HG03139 (cell line): ENCODE results near the gene RPUSD3.

ENCODE experiments used
- ATAC-seq: cut with Tn5 transposase; IDR thresholded peaks from one replicate; pipeline ENCODE4 v1.9.1; 2021; ENCODE audit not compliant: unreplicated experiment

Gene RPUSD3

DNA sequence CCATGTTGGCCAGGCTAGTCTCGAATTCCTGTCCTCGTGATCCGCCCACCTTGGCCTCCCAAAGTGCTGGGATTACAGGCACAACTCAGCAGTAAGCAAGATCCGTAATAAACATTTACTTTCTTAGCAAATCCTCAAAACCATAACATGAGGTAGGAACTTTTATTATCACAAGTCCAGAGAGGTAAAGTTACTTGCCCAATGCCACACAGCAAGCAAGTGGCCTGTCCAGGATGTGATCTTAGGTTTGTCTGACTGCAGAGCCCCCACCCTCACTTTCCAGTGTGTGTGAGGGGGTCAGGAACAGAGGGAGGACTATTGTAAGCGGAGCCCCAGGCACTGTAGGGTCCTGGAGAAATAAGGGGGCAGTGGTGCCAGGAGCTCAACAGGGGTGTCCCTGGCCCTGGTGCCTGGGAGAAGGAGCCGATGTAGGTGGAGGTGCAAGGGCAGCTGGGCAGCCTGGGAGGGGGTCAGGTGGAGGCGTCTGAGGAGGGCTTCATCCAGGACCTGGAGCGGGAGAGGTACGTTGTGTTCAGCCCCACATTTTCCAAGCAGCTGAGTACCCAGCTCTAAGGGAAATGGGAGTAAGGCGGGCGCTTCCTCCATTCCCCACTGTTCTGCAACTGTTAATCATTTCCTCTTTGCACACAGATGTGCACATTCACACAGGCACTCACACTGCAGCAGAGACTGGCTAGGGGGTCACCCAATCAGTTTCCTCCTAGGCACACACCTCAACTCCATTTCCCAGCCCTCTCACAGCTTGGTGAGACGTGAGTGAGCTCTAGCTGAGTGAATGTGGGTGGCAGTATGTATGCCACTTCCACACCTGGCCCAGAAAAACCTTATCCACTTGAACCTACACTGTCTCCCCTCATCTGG is 5.9 kb downstream of the RPUSD3 start:
- no peak for ATAC-seq

DNA sequence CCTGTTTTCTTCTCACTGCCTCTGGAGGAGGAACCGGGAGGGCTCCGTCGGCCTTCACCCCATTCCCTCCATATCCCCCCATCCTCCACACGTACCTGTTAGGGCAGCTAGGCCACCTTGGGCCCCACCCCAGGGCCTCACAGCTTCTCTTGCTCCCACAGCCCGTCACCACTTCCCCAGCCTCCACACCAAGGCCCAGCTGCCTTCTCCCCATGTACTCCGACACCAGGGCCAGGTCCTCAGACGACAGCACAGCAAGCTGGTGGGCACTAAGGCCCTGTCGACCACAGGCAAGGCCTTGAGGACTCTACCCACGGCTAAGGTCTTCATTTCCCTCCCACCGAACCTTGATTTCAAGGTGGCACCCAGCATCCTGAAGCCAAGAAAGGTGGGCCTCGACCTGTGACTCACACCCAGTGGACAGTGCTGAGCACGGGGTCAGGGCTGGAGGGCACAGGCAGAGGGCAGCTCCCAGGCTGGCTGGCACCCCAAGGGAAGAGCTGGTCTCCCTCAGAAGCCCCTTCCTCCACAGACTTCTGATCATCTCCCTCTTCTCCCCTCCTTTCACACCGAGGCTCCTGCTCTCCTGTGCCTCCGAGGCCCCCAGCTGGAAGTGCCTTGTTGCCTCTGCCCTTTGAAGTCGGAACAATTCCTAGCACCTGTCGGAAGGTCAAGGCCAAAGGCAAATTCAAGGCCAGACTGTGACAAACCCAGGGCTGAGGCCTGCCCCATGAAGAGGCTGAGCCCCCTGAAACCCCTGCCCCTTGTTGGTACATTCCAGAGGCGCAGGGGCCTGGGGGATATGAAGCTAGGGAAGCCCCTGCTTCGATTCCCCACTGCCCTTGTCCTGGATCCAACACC is 9.1 kb downstream of the RPUSD3 start:
- ATAC-seq, result no peak

DNA sequence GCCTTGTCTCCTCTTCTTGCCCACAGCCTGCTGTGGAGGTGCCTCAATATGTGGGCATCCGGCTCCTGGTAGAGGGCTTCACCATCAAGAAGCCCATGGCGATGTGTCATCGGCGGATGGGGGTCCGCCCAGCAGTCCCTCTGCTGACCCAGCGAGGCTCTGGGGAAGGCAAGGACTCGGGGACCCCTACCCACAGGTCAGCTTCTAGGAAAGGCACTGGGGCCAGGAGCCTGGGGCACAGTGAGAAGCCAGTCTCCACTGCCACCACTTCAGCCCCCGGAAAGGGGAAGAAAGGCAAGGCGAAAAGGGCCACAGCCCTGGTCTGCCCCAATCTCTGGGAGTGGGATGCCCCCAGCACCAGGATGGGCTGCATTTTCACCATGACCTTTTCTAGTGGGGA is 10.7 kb downstream of the RPUSD3 start:
- ATAC-seq, result no peak

DNA sequence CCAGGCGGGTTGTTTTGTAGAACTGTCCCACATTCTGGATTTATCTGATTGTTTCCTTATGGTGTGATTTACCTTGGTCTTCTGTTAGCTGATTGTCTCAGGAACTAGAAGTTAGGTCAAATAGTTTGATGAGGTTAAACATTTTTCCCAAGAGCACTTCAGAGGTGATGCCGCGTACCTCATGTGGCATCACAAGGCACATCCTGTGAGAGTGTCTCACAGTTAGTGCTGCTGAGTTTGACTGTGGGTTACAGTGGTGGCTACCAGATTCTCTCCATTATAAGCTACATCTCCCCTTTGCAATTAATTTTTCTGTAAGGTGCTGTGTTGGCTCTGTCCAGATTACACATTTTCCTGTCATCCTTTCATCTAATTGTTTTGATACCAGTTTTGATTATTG is 12.6 kb downstream of the RPUSD3 start:
- ATAC-seq, result no peak

DNA sequence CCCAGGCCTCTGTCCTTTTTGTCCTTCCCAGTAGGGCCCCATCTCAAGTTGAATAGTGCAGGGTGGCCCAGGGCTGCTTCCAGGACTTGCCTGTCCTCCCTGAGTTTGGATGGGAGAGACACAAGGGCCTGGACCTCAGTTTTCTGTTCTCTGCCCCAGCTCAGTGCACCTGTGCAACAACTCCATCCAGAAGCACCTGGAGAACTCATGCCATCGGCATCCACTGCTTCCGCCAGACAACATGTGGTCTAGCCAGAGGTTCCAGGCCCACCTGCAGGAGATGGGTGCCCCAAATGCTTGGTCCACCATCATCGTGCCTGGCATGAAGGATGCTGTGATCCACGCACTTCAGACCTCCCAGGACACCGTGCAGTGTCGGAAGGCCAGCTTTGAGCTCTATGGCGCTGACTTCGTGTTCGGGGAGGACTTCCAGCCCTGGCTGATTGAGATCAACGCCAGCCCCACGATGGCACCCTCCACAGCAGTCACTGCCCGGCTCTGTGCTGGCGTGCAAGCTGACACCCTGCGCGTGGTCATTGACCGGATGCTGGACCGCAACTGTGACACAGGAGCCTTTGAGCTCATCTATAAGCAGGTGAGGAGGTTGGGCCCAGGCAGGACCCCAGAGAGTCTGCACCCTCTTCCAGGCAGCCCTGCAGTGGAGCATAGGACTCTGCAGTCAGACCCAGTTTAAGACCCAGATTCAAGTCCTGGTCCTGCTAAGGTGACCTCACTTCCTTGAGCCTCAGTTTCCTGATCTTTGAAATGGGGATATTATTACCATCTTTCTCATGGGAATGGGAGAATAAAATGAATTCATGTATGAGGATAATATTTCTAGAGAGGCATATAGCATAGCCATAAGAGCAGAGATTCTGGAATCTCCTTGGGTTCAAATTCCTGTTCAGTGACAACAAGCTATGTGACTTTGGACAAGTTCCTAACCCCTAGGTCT is 14.7 kb downstream of the RPUSD3 start:
- ATAC-seq, result no peak

DNA sequence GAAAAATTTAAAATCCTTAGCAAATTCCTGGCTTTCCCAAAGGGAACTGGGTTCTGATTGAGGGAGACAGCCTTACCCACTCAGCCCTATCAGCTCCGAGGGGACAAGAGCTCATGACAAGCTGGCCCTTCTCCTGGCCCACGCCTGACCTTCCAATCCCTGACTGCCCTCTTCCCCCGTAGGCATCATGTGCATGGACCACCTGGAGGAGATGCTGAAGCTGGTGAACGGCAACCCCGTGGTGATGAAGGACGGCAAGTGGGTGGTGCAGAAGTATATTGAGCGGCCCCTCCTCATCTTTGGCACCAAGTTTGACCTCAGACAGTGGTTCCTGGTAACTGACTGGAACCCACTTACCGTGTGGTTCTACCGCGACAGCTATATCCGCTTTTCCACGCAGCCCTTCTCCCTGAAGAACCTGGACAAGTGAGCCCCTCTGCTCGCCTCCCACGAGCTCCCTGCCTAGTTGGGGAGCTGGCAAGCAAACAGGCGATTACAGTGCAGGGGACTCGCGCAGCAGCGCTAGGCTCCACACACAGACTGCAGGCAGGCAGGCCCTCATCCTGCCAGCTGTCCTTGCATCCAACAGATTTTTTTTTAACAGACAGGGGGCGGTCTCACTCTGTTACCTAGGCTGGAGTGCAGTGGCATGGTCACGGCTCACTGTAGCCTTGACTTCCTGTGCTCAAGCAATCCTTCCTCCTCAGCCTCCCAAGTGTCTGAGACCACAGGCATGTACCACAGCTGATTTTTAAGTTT is 16.8 kb downstream of the RPUSD3 start:
- no peak for ATAC-seq

DNA sequence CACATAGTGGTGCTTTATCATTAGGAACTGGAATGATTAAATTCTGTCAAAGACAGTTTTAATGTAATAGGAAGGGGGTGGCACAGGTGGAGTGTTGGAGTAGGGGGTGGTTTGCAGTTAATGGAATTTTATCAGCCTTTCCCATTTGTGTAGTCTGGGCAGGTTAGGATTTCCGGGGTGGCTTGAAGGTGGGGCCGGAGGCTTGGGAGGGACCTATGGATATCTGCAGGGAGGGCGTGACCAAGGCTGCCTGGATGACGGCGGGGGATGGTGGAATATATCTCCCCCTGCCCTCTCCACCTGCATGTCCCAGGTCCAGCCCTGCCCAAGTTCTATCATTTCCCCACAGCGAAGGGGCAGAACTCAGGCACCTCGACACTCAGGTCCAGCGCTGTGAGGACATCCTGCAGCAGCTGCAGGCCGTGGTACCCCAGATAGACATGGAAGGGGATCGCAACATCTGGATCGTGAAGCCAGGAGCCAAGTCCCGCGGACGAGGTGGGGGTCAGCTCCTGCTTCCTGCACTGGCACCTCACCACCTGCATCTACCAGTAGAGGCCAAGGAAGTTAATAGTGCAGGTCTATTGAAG is 18.3 kb downstream of the RPUSD3 start:
- no peak for ATAC-seq

DNA sequence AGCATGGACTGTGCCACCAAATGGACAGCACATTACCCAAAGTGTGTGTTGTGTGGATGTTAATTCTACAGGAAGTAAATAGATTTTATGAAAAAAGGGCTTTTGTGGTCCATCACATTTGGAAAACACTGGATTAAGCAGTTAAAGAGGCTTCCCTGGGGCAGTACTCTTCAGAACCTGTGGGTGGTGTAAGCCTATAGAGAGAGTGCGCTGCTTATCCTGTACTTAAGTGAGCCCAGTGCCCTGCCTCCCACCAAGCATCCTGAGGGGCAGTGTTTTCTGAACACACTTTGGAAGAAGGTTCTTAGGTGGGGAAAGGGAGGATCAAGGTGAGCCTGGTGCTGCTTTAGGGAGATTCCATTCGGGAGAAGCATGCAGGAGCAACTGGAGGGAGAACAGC is 22.9 kb downstream of the RPUSD3 start:
- no peak for ATAC-seq

DNA sequence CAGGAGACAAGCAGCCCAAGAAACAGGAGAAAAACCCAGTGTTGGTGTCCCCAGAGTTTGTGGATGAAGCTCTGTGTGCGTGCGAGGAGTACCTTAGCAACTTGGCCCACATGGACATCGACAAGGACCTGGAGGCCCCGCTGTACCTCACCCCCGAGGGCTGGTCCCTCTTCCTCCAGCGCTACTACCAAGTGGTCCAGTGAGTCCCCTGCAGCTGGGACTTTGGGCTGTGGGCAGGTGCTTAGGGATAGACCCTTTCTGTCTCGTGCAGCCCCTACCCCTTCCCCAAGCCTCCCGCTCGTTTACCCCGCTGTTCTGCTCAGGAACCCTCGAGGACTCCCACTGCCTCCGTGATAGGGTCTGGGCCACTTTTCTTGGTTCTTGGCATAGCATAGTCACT is 23.3 kb downstream of the RPUSD3 start:
- ATAC-seq, result no peak

DNA sequence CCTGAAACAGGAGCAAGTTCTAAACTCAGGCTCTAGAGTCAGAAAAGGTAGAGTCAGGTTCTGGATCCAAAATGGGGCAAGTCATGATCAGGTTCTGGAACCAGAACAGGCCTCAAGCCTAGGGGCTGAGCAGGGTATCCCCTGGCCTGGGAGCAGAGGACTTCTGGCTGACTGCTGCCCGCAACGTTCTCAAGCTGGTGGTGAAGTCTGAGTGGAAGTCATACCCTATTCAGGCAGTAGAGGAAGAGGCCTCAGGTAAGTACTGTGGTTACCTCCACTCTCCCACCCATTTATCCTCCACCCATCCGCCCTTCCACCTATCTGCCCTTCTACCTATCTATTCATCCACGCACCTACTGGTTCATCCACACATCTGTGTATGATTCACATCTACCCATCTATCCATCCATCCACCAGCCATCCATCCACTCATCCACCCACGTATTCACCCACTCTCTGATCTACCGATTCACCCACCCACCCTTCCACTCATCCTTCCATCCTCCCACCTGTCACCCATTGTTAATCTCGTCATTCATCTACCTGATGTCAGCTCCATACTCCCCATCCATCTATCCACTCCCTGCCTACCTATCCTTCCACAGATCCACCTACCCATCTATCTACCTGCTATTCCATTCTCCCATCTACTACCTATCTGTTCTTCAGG is 25.0 kb downstream of the RPUSD3 start:
- ATAC-seq, result no peak

DNA sequence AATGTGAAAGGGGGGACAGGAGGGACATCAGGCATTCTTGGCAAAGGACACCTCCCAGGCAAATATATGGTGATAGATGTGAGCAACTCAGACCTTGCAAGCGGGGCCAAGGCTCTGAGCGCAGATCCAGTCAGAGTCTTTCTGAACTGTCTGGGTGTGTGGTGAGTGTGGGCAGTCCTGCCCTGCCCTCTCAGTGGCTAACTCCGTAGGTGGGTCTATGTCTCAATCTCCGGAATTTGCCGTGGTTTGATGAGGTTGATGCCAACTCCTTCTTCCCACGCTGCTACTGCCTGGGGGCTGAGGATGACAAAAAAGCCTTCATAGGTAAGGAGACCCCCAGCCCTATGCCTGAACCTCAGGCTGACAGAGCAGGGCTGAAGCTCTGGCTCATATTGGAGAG is 26.4 kb downstream of the RPUSD3 start:
- no peak for ATAC-seq

DNA sequence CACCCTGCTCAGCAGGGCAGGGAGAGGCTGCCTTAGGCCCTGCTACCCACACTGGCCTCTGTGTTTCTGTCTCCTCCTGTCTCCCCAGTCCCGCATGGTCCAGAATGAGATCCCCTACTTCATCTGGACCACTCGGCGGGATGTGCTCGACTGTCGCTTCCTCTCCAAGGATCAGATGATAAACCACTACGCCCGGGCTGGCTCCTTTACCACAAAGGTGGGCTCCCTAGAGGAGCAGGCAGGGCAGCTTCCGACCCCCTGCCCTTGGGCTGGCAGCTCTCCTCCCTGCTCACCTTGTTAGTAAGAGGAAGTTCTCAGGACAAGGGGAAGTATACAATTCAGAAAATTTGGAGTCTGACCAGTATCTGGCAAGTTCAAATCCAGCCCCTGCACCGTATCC is 27.8 kb downstream of the RPUSD3 start:
- no peak for ATAC-seq

DNA sequence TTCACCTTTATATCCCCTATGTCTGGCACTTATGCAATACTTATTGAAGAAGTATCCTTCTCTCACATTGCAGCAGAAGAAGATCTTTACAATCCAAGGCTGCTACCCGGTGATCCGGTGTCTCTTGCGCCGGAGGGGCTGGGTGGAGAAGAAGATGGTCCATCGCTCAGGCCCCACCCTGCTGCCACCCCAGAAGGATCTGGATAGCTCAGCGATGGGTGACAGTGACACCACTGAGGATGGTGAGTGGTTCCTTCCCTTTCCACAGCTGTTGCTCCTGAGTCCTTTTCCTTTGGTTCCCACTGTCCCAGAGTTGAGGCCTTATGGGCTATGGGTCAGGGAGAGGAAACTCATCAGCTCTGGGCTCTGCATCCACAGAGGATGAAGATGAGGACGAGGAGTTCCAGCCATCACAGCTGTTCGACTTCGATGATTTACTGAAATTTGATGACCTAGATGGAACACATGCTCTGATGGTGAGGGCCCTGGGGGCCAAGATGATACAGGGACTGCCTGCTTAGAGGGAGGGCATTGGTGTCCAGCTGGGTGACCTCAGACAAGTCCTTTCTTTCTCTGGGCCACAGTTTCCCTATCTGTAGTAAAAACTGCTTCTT is 30.8 kb downstream of the RPUSD3 start:
- ATAC-seq, result no peak

DNA sequence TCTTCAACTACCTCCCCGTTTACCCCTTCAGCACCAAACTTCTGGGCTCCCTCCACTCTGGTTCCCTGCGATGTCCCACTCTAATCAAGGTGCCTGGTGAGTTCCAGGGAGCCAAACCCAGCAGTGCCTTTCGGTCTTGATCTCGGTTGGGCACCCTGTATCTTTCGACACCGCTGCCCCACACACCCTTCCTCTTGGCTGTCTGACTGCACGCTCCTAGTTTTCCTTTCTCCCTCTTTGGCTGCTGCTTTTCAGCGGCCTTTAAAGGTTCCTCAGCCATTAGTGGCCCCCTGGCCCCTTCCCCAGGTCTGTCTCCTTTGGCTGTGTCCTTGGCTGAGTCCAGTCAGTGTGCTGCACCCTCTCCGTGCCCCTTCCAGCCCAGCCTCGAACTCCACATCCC is 33.0 kb downstream of the RPUSD3 start:
- no peak for ATAC-seq

DNA sequence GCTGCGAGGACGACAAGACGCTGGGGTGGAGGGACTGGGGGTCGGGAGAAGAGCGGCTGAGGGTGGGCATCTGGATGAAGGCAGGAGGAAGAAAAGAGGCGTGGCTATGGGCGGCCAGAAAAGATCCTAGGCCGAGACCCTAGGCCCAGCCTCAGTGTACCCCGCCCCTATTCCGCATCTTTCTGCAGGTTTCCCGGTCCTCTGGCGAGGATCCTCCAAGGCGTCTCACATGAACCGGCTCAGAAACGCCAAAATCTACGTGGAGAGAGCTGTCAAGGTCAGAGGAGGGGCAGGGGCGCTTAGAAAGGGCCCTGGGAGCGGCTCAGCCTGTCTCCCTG is 33.4 kb downstream of the RPUSD3 start:
- no peak for ATAC-seq

DNA sequence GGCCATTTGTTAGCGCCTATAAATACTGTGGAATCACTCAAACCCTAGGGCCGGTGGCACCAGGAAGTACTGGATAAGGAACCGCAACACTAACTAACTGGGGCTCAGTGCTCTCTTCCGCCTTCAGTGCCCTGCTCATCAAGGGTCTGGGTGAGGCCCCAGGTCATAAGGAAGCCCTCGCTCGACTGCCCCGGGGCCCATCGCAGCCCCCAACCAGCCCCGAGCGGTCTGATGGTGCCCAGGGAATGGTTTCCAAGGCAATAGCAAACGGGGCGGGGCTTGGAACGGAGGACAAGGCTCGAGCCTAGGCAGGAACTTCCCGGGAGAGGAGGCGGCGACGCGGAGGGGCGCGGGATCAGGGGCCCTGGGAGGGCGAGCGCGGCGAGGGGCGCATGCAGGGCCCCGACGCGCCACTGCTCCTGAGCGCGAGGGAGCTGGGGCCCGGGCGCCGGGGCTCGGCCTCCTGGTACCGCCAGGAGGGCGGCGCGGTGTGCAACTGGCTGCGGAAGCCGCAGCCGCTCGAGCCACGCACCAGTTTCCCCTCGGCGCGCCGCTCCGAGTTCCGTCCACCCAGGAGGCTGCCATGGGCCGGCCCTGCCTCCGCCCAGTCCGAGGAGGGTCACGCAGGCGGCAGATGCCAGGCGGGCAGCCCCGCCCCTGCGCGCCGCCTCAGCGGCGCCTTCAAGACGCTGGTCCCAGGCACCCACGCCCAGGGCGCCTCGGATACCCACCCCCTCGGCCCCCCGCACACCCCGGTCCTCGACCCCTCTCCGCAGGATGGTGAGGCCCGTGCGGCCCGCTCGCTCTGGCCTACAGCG is 34.0 kb downstream of the RPUSD3 start, which contains the start of gene TTLL3:
Gene TTLL3, plus strand, starts transcription at position 648 of the 818 bp plus-strand sequence. CDS start 400 bp downstream, outside the sequence.
- no peak for ATAC-seq

DNA sequence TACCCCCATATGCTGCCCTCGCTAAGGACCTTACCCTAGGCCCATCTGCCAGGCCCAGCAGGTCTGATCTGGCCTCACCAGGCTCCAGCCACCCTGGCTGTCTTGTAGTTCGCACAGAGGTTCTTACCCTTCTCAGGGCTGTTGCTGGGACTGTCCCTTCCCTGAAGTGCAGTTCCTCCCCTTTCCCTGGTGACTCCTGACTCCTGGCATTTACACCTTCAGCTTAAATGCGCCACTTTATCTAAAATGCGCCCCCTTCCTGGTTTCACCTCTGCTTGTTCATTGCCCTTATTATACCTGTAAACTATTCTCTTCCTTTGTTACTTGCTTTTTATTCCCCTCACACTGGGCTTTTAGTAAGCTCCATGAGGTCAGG is 34.6 kb downstream of the RPUSD3 start:
- ATAC-seq, result no peak
